WTC11 (cell line): ENCODE measurements around the gene OTOGL.

Experiments used
- ETV6 ChIP-seq: sonication (generic); formaldehyde crosslinking; IDR thresholded peaks from 2 replicates; pipeline ENCODE4 v1.8.1; 2022; ENCODE audit warnings: mild to moderate bottlenecking, missing genetic modification reagents
- JUN ChIP-seq: sonication (generic); formaldehyde crosslinking; IDR thresholded peaks from 2 replicates; pipeline ENCODE4 v1.8.0; 2023; ENCODE audit warnings: mild to moderate bottlenecking, missing genetic modification reagents
- ZNF396 ChIP-seq: fragments of 250-450 bp; sonication (Bioruptor Pico); IDR thresholded peaks from 2 replicates; pipeline ENCODE4 v1.8.0; 2021; ENCODE audit warnings: mild to moderate bottlenecking, moderate library complexity, borderline replicate concordance
- TF ChIP-seq, protein P1 (sequence below): fragments of 200-600 bp; IDR thresholded peaks from 2 replicates; pipeline ENCODE4 v1.8.0; 2022; ENCODE audit warnings: antibody characterized with exemption
- TF ChIP-seq, protein P2 (sequence below): sonication (generic); formaldehyde crosslinking; IDR thresholded peaks from 2 replicates; pipeline ENCODE4 v1.8.0; 2022; ENCODE audit warnings: mild to moderate bottlenecking, missing genetic modification reagents
- TF ChIP-seq, protein P3 (sequence below): sonication (generic); formaldehyde crosslinking; IDR thresholded peaks from 2 replicates; pipeline ENCODE4 v1.8.0; 2022; ENCODE audit warnings: mild to moderate bottlenecking, missing genetic modification reagents
- TF ChIP-seq, protein P4 (sequence below): sonication (generic); formaldehyde crosslinking; IDR thresholded peaks from 2 replicates; pipeline ENCODE4 v1.8.1; 2022; ENCODE audit warnings: mild to moderate bottlenecking, moderate library complexity, missing genetic modification reagents

DNA sequence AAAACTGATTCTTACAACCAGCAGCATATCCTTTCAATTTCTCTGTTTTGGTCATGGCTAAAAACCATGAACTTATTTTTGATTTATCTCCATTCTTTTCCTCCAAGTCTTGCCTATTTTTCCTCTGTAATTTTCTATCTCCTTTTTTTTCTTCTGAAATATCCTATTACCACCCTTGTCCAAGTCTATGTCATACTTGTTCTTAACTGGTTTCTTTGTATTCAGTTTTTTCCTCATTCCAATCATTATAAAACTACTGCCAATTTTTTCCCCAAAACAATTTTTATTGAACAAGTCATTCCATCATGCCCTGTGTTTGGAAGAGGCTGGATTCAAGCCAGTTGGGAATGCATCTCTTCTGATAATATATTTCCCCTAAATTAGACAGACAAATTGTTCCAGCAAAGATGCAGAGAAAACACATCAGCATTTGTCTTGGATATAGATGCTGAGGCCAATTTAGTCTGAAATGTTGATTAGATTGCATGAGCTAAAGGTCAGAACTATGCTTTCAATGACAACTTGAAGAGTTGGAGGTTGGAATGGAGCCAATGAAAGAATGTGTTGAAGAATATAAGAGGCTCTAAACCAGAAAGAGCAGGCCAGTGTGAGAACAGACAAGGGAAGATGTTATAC, 30.7 kb downstream of the OTOGL start:
- no peak for TF ChIP-seq JUN (CRISPR knock-in tag)
- TF ChIP-seq, protein P1, sequence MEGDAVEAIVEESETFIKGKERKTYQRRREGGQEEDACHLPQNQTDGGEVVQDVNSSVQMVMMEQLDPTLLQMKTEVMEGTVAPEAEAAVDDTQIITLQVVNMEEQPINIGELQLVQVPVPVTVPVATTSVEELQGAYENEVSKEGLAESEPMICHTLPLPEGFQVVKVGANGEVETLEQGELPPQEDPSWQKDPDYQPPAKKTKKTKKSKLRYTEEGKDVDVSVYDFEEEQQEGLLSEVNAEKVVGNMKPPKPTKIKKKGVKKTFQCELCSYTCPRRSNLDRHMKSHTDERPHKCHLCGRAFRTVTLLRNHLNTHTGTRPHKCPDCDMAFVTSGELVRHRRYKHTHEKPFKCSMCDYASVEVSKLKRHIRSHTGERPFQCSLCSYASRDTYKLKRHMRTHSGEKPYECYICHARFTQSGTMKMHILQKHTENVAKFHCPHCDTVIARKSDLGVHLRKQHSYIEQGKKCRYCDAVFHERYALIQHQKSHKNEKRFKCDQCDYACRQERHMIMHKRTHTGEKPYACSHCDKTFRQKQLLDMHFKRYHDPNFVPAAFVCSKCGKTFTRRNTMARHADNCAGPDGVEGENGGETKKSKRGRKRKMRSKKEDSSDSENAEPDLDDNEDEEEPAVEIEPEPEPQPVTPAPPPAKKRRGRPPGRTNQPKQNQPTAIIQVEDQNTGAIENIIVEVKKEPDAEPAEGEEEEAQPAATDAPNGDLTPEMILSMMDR, result no peak
- no peak for TF ChIP-seq ETV6 (CRISPR knock-in tag)
- TF ChIP-seq ZNF396, result no peak
- TF ChIP-seq, protein P2, sequence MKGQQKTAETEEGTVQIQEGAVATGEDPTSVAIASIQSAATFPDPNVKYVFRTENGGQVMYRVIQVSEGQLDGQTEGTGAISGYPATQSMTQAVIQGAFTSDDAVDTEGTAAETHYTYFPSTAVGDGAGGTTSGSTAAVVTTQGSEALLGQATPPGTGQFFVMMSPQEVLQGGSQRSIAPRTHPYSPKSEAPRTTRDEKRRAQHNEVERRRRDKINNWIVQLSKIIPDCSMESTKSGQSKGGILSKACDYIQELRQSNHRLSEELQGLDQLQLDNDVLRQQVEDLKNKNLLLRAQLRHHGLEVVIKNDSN (CRISPR knock-in tag), result no peak
- TF ChIP-seq, protein P3, sequence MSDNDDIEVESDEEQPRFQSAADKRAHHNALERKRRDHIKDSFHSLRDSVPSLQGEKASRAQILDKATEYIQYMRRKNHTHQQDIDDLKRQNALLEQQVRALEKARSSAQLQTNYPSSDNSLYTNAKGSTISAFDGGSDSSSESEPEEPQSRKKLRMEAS, result no peak
- TF ChIP-seq, protein P4, sequence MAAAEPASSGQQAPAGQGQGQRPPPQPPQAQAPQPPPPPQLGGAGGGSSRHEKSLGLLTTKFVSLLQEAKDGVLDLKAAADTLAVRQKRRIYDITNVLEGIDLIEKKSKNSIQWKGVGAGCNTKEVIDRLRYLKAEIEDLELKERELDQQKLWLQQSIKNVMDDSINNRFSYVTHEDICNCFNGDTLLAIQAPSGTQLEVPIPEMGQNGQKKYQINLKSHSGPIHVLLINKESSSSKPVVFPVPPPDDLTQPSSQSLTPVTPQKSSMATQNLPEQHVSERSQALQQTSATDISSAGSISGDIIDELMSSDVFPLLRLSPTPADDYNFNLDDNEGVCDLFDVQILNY (CRISPR knock-in tag), result no peak
